K562 (cell line): ENCODE data around the gene SHISA9. TPM values are rescaled to one million over a fixed set of nuclear protein-coding genes. Genes with fewer than 3 reads are reported as not detected.

Experiments used
- ATAC-seq: fragments of 200-7000 bp; cut with Tn5 transposase; 3 replicates; pipeline ENCODE4 v1.9.1; 2020; ENCODE audit warnings: moderate library complexity
- BruUV-seq: library from RNA; stranded (reverse); fragments of 400-500 nt; replicated peaks from 2 replicates; lab custom pipeline; 2021; lab: Mats Ljungman, UMichigan
- CTCF ChIA-PET: fragments of 300-600 bp; formaldehyde crosslinking; extraction: SDS; loops from one replicate; lab custom pipeline; 2021; ENCODE audit warnings: low intra/inter-chr PET ratio; lab: Yijun Ruan, JAX
- POLR2A ChIA-PET: fragments of 300-600, 350-650 bp; sonication (Branson Sonifier 250); formaldehyde crosslinking; extraction: SDS; loops from one replicate; lab custom pipeline; 2021; ENCODE audit warnings: antibody characterized with exemption, inconsistent platforms; lab: Yijun Ruan, JAX
- DNase-seq, 4 experiments: peaks; one replicate each; pipeline versions ENCODE4 v3.0.0 to v3.0.0-alpha.2; 2011 to 2018; ENCODE audit warnings: low spot score in 3 of 4, mixed read lengths in 3 of 4; ENCODE audit errors: extremely low read depth in 1 of 4
- FAIRE-seq: peaks from 2 replicates; lab custom pipeline; 2011; peaks lifted over from hg19 to GRCh38; lab: Jason Lieb, UNC
- H2AFZ ChIP-seq: 2 replicates; pipeline ENCODE4 v1.6.0; 2011; ENCODE audit warnings: low read depth, low read length, control low read depth, inconsistent platforms
- H3K27ac ChIP-seq: fragments of 200-600 bp; 3 replicates; pipeline ENCODE4 v1.8.0; 2011; ENCODE audit warnings: low read depth, mild to moderate bottlenecking, control low read depth, inconsistent platforms, low read length, moderate library complexity, mixed read lengths; ENCODE audit errors: extremely low read depth
- H3K27me3 ChIP-seq, 2 experiments: fragments of 300-600 bp in 1 of 2; 2 replicates in 1 of 2; 3 replicates in 1 of 2; pipeline versions ENCODE4 v1.6.0 to v1.8.0; 2011; ENCODE audit warnings: inconsistent platforms in 2 of 2, low read length in 2 of 2, mild to moderate bottlenecking in 1 of 2, mixed read lengths in 1 of 2, moderate library complexity in 1 of 2; ENCODE audit not compliant: control insufficient read depth in 2 of 2, insufficient read depth in 2 of 2
- H3K36me3 ChIP-seq: fragments of 300-600 bp; 3 replicates; pipeline ENCODE4 v1.8.0; 2011; ENCODE audit warnings: mild to moderate bottlenecking, low read length, inconsistent platforms; ENCODE audit not compliant: control insufficient read depth, insufficient read depth
- H3K4me1 ChIP-seq, 2 experiments: fragments of 200-600 bp in 1 of 2; replicated peaks in 1 of 2; 2 replicates in 1 of 2; 3 replicates in 1 of 2; pipeline versions ENCODE4 v1.5.1 to v1.8.0; 2011; ENCODE audit warnings: inconsistent platforms in 2 of 2, low read length in 2 of 2, mild to moderate bottlenecking in 1 of 2, mixed read lengths in 1 of 2, moderate library complexity in 1 of 2; ENCODE audit not compliant: control insufficient read depth in 2 of 2, insufficient read depth in 2 of 2
- H3K4me2 ChIP-seq: 2 replicates; pipeline ENCODE4 v1.6.1; 2011; ENCODE audit warnings: low read length, control low read depth, inconsistent platforms, mixed read lengths; ENCODE audit not compliant: insufficient read depth
- H3K4me3 ChIP-seq: fragments of 200-600 bp; sonication (generic), shearing (Covaris generic); 2 replicates; pipeline ENCODE4 v1.5.1; 2016; ENCODE audit warnings: control low read depth, inconsistent platforms
- H3K79me2 ChIP-seq: fragments of 200-600 bp; 3 replicates; pipeline ENCODE4 v1.8.0; 2011; ENCODE audit warnings: low read length, inconsistent platforms; ENCODE audit not compliant: control insufficient read depth, insufficient read depth
- H3K9ac ChIP-seq, 2 experiments: 2 replicates each; pipeline versions ENCODE4 v1.6.0 to v1.6.1; 2011; ENCODE audit warnings: low read depth in 2 of 2, low read length in 2 of 2, control low read depth in 1 of 2, inconsistent platforms in 1 of 2, mild to moderate bottlenecking in 1 of 2, mixed read lengths in 1 of 2; ENCODE audit not compliant: insufficient read depth in 1 of 2
- H3K9me1 ChIP-seq: one replicate; pipeline ENCODE4 v1.6.0; 2011; ENCODE audit warnings: inconsistent platforms, mild to moderate bottlenecking, low read length, moderate library complexity; ENCODE audit not compliant: control insufficient read depth, insufficient read depth
- H3K9me3 ChIP-seq: replicated peaks from 2 replicates; pipeline ENCODE4 v1.5.1; 2011; ENCODE audit warnings: low read depth, low read length, inconsistent platforms; ENCODE audit not compliant: control insufficient read depth, insufficient read depth
- H4K20me1 ChIP-seq: replicated peaks from 2 replicates; pipeline ENCODE4 v1.6.1; 2011; ENCODE audit warnings: low read length, inconsistent platforms, mixed read lengths; ENCODE audit not compliant: control insufficient read depth, insufficient read depth
- CBX3 ChIP-seq, 2 experiments: IDR thresholded peaks; 1 replicate in 1 of 2; 2 replicates in 1 of 2; pipeline ENCODE4 v1.6.1; 2012; ENCODE audit warnings: inconsistent platforms in 2 of 2, low read length in 2 of 2, borderline replicate concordance in 1 of 2, control low read depth in 1 of 2
- HMG20B ChIP-seq: fragments of 250-450 bp; sonication (Bioruptor Pico); IDR thresholded peaks from 2 replicates; pipeline ENCODE4 v1.5.0; 2021; ENCODE audit warnings: mild to moderate bottlenecking
- MED1 ChIP-seq: sonication (generic); formaldehyde crosslinking; IDR thresholded peaks from 2 replicates; pipeline ENCODE4 v1.8.1; 2023; ENCODE audit warnings: missing genetic modification reagents, borderline replicate concordance
- NELFE ChIP-seq: IDR thresholded peaks from 2 replicates; pipeline ENCODE4 v1.6.1; 2011; ENCODE audit warnings: mild to moderate bottlenecking; ENCODE audit not compliant: insufficient read depth, insufficient read length
- NONO ChIP-seq, 2 experiments: fragments of 200-400 bp in 1 of 2; fragments of 450-650 bp in 1 of 2; formaldehyde crosslinking in 1 of 2; IDR thresholded peaks; 2 replicates each; pipeline ENCODE4 v1.6.1; 2017; ENCODE audit warnings: low read depth in 2 of 2, mild to moderate bottlenecking in 2 of 2, moderate library complexity in 2 of 2, low read length in 1 of 2
- NR4A1 ChIP-seq, 2 experiments: fragments of 250-450 bp in 1 of 2; fragments of 450-650 bp in 1 of 2; sonication (Bioruptor Pico) in 1 of 2; IDR thresholded peaks; 2 replicates each; pipeline versions ENCODE4 v1.4.0 to v1.6.1; 2016 to 2020; ENCODE audit warnings: mild to moderate bottlenecking in 2 of 2, missing compliant biosample characterization in 1 of 2, missing genetic modification characterization in 1 of 2, moderate library complexity in 1 of 2
- PHB ChIP-seq: fragments of 250-450 bp; sonication (Bioruptor Pico); IDR thresholded peaks from 2 replicates; pipeline ENCODE4 v1.5.0; 2021
- ZBTB8A ChIP-seq: fragments of 450-650 bp; IDR thresholded peaks from 2 replicates; pipeline ENCODE4 v1.6.1; 2018; ENCODE audit warnings: mild to moderate bottlenecking, moderate library complexity; ENCODE audit not compliant: partially characterized antibody
- ZNF778 ChIP-seq: fragments of 450-650 bp; formaldehyde crosslinking; IDR thresholded peaks from 2 replicates; pipeline ENCODE4 v1.4.0; 2020; ENCODE audit warnings: mild to moderate bottlenecking, moderate library complexity
- ZNF785 ChIP-seq: fragments of 250-450 bp; sonication (Bioruptor Pico); IDR thresholded peaks from 2 replicates; pipeline ENCODE4 v1.4.0; 2020; ENCODE audit warnings: mild to moderate bottlenecking
- WGBS: fragments of 100-300 bp; shearing (Covaris generic); methylation state at CpG from one replicate; pipeline ENCODE4 v1.1.6; 2016; ENCODE audit warnings: low coverage, mixed read lengths; ENCODE audit not compliant: insufficient coverage; ENCODE audit errors: missing lambda C conversion rate; 5-methylcytosine and 5-hydroxymethylcytosine counted together
- in situ Hi-C: fragments of 300-500 bp; cut with MboI; formaldehyde crosslinking; loops from 4 replicates; pipeline ENCODE4 v1.15.0; 2018; ENCODE audit warnings: inconsistent platforms, mixed read lengths
- intact Hi-C: fragments of 100-400 bp; cut with micrococcal nuclease; formaldehyde crosslinking; loops from 2 replicates; pipeline ENCODE4 v1.14.2; 2022
- polyA plus RNA-seq, 8 experiments: library from polyadenylated mRNA; depleted of rRNA in 4 of 8; stranded (reverse) in 5 of 8; unstranded in 3 of 8; fragments of >200 nt; fragmentation: Nextera tagmentation in 2 of 8; fragmentation: Illumina TruSeq in 1 of 8; extraction: Ambion mirVana in 2 of 8; extraction: Trizol in 1 of 8; gene quantifications; 2 replicates each; pipeline versions ENCODE4 v1.2.1 to v1.2.3, GENCODE V29; 2011 to 2014; ENCODE audit warnings: inconsistent platforms in 1 of 8, missing spikeins in 1 of 8
- total RNA-seq, 7 experiments: library from RNA; depleted of rRNA in 6 of 7; stranded (reverse); fragments of >200 nt in 6 of 7; fragmentation: Illumina TruSeq in 2 of 7; extraction: Trizol in 2 of 7; gene quantifications; 2 replicates each; pipeline versions ENCODE4 v1.2.1 to v1.2.3, GENCODE V29; 2011 to 2021; ENCODE audit warnings: low replicate concordance in 1 of 7
- TF ChIP-seq, protein P1 (sequence below): sonication (generic); formaldehyde crosslinking; IDR thresholded peaks from 2 replicates; pipeline ENCODE4 v1.8.1; 2023; ENCODE audit warnings: mild to moderate bottlenecking, missing genetic modification reagents
- TF ChIP-seq, protein P2 (sequence below): IDR thresholded peaks from 3 replicates; pipeline ENCODE4 v1.6.1; 2011; ENCODE audit warnings: borderline replicate concordance, mild to moderate bottlenecking; ENCODE audit not compliant: insufficient read length, insufficient read depth
- TF ChIP-seq, protein P3 (sequence below): fragments of 250-450 bp; sonication (Bioruptor Pico); IDR thresholded peaks from 2 replicates; pipeline ENCODE4 v1.8.0; 2021; ENCODE audit warnings: borderline replicate concordance, mild to moderate bottlenecking, moderate library complexity; ENCODE audit not compliant: poor library complexity, severe bottlenecking

SHISA9 gene
- total and polyA plus RNA-seq, 9 of the 15 experiments (the other 6 are each of a cell fraction or from before 2014, with no cell fraction given) = under 0.01 to 0.16 (median 0.01) TPM; not detected in 6

DNA sequence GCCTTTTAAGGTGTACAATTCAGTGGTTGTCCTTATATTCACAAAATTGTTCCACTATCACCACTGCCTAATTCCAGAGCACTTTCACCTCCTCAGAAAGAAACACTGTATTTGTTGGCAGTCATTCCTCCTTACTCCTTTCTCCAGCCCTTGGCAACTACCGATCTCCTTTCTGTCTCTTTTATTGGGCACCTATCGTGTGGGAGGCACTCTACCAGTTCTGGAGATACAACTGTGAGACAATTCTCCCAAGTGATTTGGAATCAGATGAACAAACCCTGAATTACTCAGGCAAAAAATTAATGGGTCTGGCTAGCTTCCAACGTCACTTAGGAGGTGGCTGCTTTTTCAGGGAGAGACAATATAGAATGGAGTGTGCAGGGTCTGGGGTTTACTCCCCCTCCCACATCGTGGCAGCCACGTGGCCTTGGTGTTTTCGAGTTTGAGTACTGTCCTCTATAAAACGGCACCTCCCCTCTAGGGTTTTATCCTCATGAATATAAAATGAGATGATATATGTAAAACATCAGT lies 63.9 kb downstream of the SHISA9 start:
- Histone ChIP-seq H3K36me3 (no peaks in the 10 kb centered on the region), H3K9me1 (no peaks in the 10 kb centered on the region), H2AFZ (no peak overlapping the region), H3K4me1 (no peaks in the 10 kb centered on the region), H3K4me3 (no peak overlapping the region), H3K27me3 (no peaks in the 10 kb centered on the region; a peak in 1 of 5 replicates), H3K9ac (no peak overlapping the region), H4K20me1 (no peaks in the 10 kb centered on the region), H3K79me2 (no peaks in the 10 kb centered on the region), H3K9me3 (no peaks in the 10 kb centered on the region), H3K27ac (no peak overlapping the region), H3K4me2 (no peak overlapping the region)
- FAIRE-seq (no peak), ATAC-seq (no peak), DNase-seq (no peak)
- intact Hi-C loops = no loop called here
- in situ Hi-C loops = no loop called here
- POLR2A ChIA-PET = no interaction called here
- CTCF ChIA-PET = no interaction called here
- 1% methylated on average over 7 of the region's 7 CpGs for WGBS
- TF ChIP-seq ZNF785 (no peak), PHB (CRISPR knock-in tag) (no peak), NELFE (no peak), ZBTB8A (no peak), HMG20B (CRISPR knock-in tag) (no peak), NR4A1 (CRISPR knock-in tag; IDR thresholded peaks at IDR 0.05) (no peak), NR4A1 (tag; IDR thresholded peaks at IDR 0.05) (no peak), MED1 (CRISPR knock-in tag) (no peak), ZNF778 (CRISPR knock-in tag) (no peak), NONO (IDR thresholded peaks at IDR 0.05; ENCODE audit: low read depth in 2 of 2, low read length in 1 of 2) (no peak), CBX3 (IDR thresholded peaks at IDR 0.05; ENCODE audit: borderline replicate concordance in 1 of 2, low read length in 2 of 2) (no peak)
- TF ChIP-seq, protein P1, sequence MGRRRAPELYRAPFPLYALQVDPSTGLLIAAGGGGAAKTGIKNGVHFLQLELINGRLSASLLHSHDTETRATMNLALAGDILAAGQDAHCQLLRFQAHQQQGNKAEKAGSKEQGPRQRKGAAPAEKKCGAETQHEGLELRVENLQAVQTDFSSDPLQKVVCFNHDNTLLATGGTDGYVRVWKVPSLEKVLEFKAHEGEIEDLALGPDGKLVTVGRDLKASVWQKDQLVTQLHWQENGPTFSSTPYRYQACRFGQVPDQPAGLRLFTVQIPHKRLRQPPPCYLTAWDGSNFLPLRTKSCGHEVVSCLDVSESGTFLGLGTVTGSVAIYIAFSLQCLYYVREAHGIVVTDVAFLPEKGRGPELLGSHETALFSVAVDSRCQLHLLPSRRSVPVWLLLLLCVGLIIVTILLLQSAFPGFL = no peak
- TF ChIP-seq, protein P2, sequence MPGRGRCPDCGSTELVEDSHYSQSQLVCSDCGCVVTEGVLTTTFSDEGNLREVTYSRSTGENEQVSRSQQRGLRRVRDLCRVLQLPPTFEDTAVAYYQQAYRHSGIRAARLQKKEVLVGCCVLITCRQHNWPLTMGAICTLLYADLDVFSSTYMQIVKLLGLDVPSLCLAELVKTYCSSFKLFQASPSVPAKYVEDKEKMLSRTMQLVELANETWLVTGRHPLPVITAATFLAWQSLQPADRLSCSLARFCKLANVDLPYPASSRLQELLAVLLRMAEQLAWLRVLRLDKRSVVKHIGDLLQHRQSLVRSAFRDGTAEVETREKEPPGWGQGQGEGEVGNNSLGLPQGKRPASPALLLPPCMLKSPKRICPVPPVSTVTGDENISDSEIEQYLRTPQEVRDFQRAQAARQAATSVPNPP = no peak
- TF ChIP-seq, protein P3, sequence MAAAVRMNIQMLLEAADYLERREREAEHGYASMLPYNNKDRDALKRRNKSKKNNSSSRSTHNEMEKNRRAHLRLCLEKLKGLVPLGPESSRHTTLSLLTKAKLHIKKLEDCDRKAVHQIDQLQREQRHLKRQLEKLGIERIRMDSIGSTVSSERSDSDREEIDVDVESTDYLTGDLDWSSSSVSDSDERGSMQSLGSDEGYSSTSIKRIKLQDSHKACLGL = no peak
- BruUV-seq = no TSS peak
